OCI-LY7 (cell line): ENCODE data around the gene ARHGEF18. TPM values are rescaled to one million over a fixed set of nuclear protein-coding genes. Genes with fewer than 3 reads are reported as not detected.
"Not testable (repeated sequence)": the region's sequence is repeated elsewhere in the genome, so short reads cannot be mapped to it uniquely, and the experiment has no call there.

Source experiments
- BruUV-seq: library from RNA; stranded (reverse); fragments of 400-500 nt; replicated peaks from 2 replicates; lab custom pipeline; 2021; lab: Mats Ljungman, UMichigan
- CTCF ChIA-PET: fragments of 300-600 bp; sonication (Branson Sonifier 250); formaldehyde crosslinking; loops from one replicate; lab custom pipeline; 2022; ENCODE audit warnings: antibody characterized with exemption; ENCODE audit not compliant: unreplicated experiment; lab: Charles Lee
- POLR2A ChIA-PET: fragments of 300-600 bp; sonication (Branson Sonifier 250); formaldehyde crosslinking; loops from one replicate; lab custom pipeline; 2022; ENCODE audit warnings: antibody characterized with exemption; lab: Charles Lee
- DNase-seq: peaks from one replicate; pipeline ENCODE4 v3.0.0-alpha.2; 2015; ENCODE audit warnings: low spot score
- H2AFZ ChIP-seq: fragments of 200-600 bp; sonication (generic), shearing (Covaris generic); 2 replicates; pipeline ENCODE4 v1.6.1; 2014; ENCODE audit warnings: mild to moderate bottlenecking, antibody characterized with exemption, low read length, moderate library complexity
- H3K27ac ChIP-seq: fragments of 200-600 bp; sonication (generic); 2 replicates; pipeline ENCODE4 v1.5.1; 2014; ENCODE audit warnings: mixed run types, low read depth, mild to moderate bottlenecking, moderate library complexity, low read length, inconsistent platforms; ENCODE audit not compliant: poor library complexity, severe bottlenecking
- H3K36me3 ChIP-seq: fragments of 200-600 bp; sonication (generic); 2 replicates; pipeline ENCODE4 v1.6.1; 2014; ENCODE audit warnings: mild to moderate bottlenecking, antibody characterized with exemption, low read length, moderate library complexity, mixed read lengths; ENCODE audit not compliant: insufficient read depth
- H3K4me1 ChIP-seq: fragments of 200-600 bp; sonication (generic); 2 replicates; pipeline ENCODE4 v1.5.1; 2014; ENCODE audit warnings: mild to moderate bottlenecking, low read length; ENCODE audit not compliant: insufficient read depth, poor library complexity, severe bottlenecking
- H3K4me2 ChIP-seq: fragments of 200-600 bp; sonication (generic); 2 replicates; pipeline ENCODE4 v1.6.1; 2014; ENCODE audit warnings: mild to moderate bottlenecking, low read length
- H3K4me3 ChIP-seq: fragments of 200-600 bp; sonication (generic); 2 replicates; pipeline ENCODE4 v1.5.1; 2014; ENCODE audit warnings: mild to moderate bottlenecking, low read depth, low read length; ENCODE audit not compliant: poor library complexity, severe bottlenecking
- H3K79me2 ChIP-seq: fragments of 200-600 bp; sonication (generic); 2 replicates; pipeline ENCODE4 v1.6.1; 2016; ENCODE audit warnings: low read depth, mild to moderate bottlenecking, low read length, moderate library complexity, mixed read lengths; ENCODE audit not compliant: insufficient read depth
- H3K9me2 ChIP-seq: fragments of 200-600 bp; sonication (generic); 2 replicates; pipeline ENCODE4 v1.6.1; 2016; ENCODE audit warnings: mild to moderate bottlenecking, low read length, mixed read lengths; ENCODE audit not compliant: insufficient read depth
- H3K9me3 ChIP-seq: fragments of 200-600 bp; sonication (generic); 2 replicates; pipeline ENCODE4 v1.6.1; 2014; ENCODE audit warnings: mild to moderate bottlenecking, mixed run types, low read length, mixed read lengths
- H4K20me1 ChIP-seq: fragments of 200-600 bp; sonication (generic); 2 replicates; pipeline ENCODE4 v1.6.1; 2014; ENCODE audit warnings: mild to moderate bottlenecking, antibody characterized with exemption, low read length, moderate library complexity, mixed read lengths; ENCODE audit not compliant: insufficient read depth
- CTCF ChIP-seq: fragments of 200-600 bp; sonication (generic); conservative IDR thresholded peaks from 2 replicates; pipeline ENCODE4 v1.5.1; 2014; ENCODE audit warnings: mild to moderate bottlenecking, antibody characterized with exemption, low read length, moderate library complexity, mixed read lengths
- EZH2phosphoT487 ChIP-seq: fragments of 200-600 bp; sonication (generic); IDR thresholded peaks from 2 replicates; pipeline ENCODE4 v1.6.1; 2018; ENCODE audit warnings: low read depth, borderline replicate concordance, mild to moderate bottlenecking, mixed run types, antibody characterized with exemption, low read length, moderate library complexity, mixed read lengths
- intact Hi-C: fragments of 100-400 bp; cut with micrococcal nuclease; formaldehyde crosslinking; loops from one replicate; pipeline ENCODE4 v1.10.0; 2022; ENCODE audit not compliant: unreplicated experiment
- total RNA-seq, 2 experiments: library from RNA; depleted of rRNA in 1 of 2; stranded (reverse); fragments of >200 nt in 1 of 2; shearing (Covaris generic) in 1 of 2; gene quantifications; 2 replicates each; pipeline ENCODE4 v1.2.3, GENCODE V29; 2014 to 2022

ARHGEF18 gene
- total RNA-seq, 2 experiments from 2014 or later: 48.1 to 55.2 TPM

GRCh38 chr19:7342143-7342542 is 6.6 kb upstream of the ARHGEF18 start:
- no TSS peak for BruUV-seq
- POLR2A ChIA-PET: interaction anchor here (0.8 to 1.2 kb wide), 2 partner anchors 12 to 243 kb away, joined by 4 to 7 read pairs; no protein-coding TSS in a partner anchor
- intact Hi-C loops: loop anchor here (5.0 to 10.0 kb wide), 2 partner anchors 193 to 480 kb away; partner anchors contain the start of gene PNPLA6

GRCh38 chr19:7346488-7346971 is 2.2 kb upstream of the ARHGEF18 start:
- H3K4me3 ChIP-seq: peak overlapping the region; percentile 66
- peak; percentile 73 for DNase-seq
- H3K36me3 ChIP-seq: peaks cover 24% of the 10 kb centered on the region
- H3K79me2 ChIP-seq: peaks cover 31% of the 10 kb centered on the region
- ChIA-PET POLR2A (interaction anchor here (0.6 kb wide), 1 partner anchor 740 kb away, joined by 3 read pairs; no protein-coding TSS in a partner anchor), CTCF (no interaction called here)
- H3K4me1 ChIP-seq: peaks cover 77% of the 10 kb centered on the region
- H4K20me1 ChIP-seq: no peaks in the 10 kb centered on the region
- intact Hi-C loops: loop anchor here (1.0 to 10.0 kb wide), 3 partner anchors 9 to 188 kb away; partner anchors contain the start of gene PNPLA6
- peak overlapping the region; percentile 68 for H3K4me2 ChIP-seq
- no peaks in the 10 kb centered on the region for H3K9me2 ChIP-seq
- TF ChIP-seq CTCF: no peak
- TF ChIP-seq EZH2phosphoT487: no peak
- peak overlapping the region; percentile 93 for H3K27ac ChIP-seq
- BruUV-seq: no TSS peak
- H3K9me3 ChIP-seq: peaks cover 4% of the 10 kb centered on the region; the same call in 1 of the 2 replicates
- no peak overlapping the region; the same call in 1 of the 2 replicates for H2AFZ ChIP-seq

More at GRCh38 chr19:7342143-7342542, 6.6 kb upstream of the ARHGEF18 start:
- Histone ChIP-seq H2AFZ (no peak overlapping the region), H3K9me2 (no peaks in the 10 kb centered on the region), H3K27ac (peak overlapping the region; percentile 96), H3K4me1 (peaks cover 95% of the 10 kb centered on the region), H3K36me3 (no peaks in the 10 kb centered on the region), H4K20me1 (no peaks in the 10 kb centered on the region), H3K9me3 (no peaks in the 10 kb centered on the region), H3K79me2 (no peaks in the 10 kb centered on the region), H3K4me2 (no peak overlapping the region), H3K4me3 (no peak overlapping the region)
- CTCF ChIA-PET: interaction anchor here (0.5 to 1.4 kb wide), 2 partner anchors 9 to 243 kb away, joined by 3 to 5 read pairs; no protein-coding TSS in a partner anchor
- no peak for TF ChIP-seq EZH2phosphoT487
- TF ChIP-seq CTCF: no peak
- DNase-seq: no peak

GRCh38 chr19:7346997-7347396 is 1.7 kb upstream of the ARHGEF18 start:
- Histone ChIP-seq H3K36me3 (peaks cover 29% of the 10 kb centered on the region), H3K4me3 (peak overlapping the region; percentile 66), H3K79me2 (peaks cover 36% of the 10 kb centered on the region), H3K27ac (peak overlapping the region; percentile 93), H3K4me2 (peak overlapping the region; percentile 68), H3K4me1 (peaks cover 79% of the 10 kb centered on the region)
- POLR2A ChIA-PET: interaction anchor here (0.6 kb wide), 1 partner anchor 740 kb away, joined by 3 read pairs; no protein-coding TSS in a partner anchor
- H2AFZ ChIP-seq, H4K20me1 ChIP-seq, CTCF ChIA-PET, DNase-seq, H3K9me3 ChIP-seq, H3K9me2 ChIP-seq, BruUV-seq: not testable (repeated sequence)
- 0 out of 2 replicates have a peak, but pooled peaks have one; percentile 0 for TF ChIP-seq CTCF
- intact Hi-C loops: loop anchor here (1.0 to 10.0 kb wide), 3 partner anchors 10 to 188 kb away; partner anchors contain the start of gene PNPLA6
